ENCODE measurements around the gene CD4.
A peak's percentile ranks its signal among the peaks of the same experiment; 100 is the strongest.

Gene CD4

DNA sequence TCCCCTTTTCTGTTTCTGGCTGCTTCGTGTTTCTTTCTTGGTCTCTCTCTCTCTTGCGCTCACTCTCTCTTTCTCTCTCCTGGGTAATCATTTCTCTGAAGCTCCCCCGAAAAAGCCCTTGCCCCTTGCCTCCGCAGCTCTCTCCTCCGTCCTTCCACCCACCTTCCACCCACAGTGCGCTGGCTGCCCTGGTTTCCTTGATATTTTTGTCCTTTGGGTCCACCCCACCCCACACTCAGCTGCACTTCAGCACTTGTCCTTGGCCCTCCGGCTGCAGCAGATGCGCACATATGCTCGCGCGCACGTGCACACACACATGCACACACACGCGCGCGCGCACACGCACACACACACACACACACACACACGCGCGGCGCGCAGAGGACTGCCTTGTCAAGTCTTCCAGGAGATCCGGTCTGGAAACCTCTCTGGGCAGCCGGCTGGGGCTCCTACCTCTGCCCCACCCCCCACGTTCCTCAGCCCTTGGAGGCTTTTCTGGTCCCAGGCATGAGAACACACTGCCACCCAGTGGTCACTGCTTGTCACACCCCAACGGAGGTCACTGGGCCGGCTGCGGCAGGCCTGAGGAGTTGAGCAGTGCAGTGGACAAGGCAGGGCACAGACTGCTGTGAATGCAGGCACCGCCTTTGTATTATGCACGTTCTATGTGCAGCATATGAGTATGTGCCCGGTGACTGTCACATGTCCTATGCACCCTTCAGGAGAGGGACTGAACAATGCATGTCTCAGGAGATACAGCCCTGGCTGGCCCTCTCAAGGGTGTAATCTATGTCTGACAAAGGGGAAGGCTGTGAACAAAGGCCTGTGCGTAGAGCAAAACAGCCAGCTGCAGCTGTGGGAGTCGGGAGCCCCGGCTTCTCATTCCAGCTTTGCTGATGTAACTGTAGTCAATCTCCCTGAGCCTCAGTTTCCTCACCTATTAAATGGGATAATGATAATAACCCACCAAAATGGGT is 10.5 kb upstream of the CD4 start:
- DNase-seq = peak; percentile 88

DNA sequence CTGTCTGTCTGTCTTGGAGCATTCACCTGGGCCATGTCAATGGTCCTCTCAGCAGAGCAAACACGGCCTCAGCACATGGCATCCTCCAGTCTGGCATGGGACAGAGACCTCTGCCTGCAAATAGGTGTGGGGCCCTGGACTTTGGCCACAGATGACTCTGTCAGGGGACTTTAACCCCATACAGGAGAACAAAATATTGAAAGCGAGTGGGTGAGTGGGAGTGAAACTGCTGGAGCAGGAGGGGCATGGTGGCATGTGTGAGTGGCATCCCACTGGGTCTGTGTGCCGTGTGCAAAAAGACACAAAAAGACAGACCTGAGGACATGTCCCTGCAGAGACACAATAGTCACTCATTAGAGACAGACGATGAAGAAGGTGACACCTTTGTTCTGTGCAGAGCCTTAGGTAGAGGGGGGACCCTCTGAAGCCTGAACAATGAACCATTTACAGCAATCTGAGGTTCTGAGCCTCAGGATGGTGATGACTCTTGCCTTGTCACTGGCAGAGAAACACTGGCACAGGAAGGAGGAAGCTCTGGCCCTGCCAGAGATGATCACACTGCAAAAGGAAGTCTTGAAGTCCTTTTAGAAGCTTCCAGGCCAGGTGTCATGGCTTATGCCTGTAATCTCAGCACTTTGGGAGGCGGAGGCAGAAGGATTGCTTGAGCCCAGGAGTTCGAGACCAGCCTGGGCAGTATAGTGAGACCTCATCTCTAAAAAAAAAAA is 9.5 kb upstream of the CD4 start:
- DNase-seq = no peak

DNA sequence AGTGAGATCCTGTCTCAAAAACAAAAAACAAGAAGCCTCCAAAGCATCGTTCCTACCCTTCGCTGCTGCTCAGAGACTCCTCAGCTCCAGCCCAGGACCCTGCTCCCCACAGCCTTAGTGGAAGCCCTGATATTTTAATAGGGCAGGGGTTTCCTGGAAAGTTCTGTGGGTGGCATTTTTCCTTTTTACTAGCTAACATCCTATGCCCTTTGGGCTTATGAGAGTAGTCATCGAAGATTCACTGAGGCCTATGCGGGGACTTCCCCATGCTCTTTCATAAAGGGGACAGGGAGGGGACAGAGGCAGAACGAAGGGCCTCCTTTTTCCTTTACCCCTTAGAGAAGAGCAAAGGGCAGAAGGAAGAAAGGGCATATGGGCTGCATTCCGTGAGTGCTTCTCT is 8.8 kb upstream of the CD4 start:
- no peak for DNase-seq

DNA sequence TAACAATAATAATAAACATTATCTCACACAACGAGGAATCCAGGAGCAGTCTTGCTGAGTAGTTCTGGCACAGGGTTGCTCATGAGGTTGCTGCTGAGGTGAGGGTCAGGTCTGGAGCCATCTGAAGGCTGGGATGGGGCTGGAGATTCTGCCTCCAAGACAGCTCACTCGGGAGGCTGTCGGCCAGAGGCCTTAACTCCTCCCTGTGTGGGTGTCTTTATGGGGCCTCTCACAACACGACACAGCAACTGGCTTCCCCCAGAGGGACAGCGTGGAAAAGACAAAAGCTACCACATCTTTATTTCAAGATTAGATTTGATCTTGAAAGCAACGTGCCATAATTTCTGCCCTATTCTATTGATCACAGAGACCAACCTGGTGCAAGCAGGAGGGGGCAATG is 7.2 kb upstream of the CD4 start:
- DNase-seq = no peak

DNA sequence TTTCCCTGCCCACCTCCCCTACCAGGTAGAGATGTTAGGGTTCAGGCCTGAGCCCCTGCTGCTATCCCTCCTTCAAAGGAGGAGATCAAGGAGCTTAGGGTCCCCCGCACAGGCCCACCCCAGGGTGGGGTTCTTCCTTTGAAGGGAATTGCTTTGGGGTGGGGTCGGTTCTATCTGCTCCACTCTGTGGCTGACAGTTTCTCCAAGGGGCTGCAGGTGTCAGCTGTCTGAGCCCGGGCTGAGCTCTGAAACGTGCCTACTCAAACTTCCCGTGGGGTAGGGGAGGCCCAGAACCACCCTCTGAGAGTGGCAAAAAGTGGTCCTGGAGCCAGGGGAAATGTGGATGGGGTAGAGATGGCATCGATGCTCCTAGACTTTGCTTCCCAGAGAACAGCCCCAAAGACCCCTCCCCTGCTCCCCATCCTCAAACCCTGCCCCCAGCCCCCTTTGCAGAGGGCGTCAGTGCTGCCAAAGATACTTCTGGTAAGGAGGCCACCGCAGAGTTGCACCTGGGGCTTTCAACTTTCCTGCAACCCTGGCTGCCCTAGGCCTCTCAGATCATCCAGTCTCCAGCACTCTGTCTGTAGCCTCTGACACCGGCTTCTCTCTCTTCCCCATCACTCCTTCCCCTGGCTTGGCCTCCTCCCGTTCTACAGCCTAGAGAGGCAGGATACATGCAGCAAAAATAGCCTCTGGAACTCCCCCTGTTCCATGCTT is 6.3 kb upstream of the CD4 start:
- DNase-seq = no peak

DNA sequence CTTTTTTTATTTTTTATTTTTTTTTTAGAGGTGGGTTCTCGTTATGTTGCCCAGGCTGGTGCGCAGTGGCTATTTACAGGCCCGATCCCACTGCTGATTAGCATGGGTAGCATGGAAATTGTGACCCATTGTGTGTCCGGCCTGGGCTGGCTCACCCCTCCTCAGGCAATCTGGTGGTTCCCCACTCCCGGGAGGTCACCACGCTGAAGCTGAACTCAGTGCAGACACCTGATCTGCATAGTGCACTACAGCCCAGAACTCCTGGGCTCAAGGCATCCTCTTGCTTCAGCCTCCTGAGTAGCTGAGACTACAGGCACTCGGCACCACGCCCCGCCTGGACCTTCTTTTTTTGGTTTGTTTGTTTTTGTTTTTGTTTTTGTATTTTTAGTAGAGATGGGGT is 5.5 kb upstream of the CD4 start:
- DNase-seq = no peak

DNA sequence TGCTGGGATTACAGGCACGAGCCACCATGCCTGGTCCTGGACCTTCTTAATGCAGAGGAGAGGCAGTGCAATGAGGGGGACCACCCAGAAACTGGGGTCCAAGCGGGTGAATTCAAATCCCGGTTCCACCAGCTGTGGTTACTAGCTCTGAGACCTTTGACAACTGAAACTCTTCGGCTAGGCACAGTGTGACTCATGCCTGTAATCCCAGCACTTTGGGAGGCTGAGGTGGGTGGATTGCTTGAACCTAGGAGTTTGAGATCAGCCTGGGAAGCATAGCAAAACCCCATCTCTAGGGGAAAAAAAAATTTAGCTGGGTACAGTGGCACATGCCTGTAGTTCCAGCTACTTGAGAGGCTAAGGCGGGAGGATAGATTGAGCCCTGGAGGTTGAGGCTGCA is 5.0 kb upstream of the CD4 start:
- DNase-seq = no peak

DNA sequence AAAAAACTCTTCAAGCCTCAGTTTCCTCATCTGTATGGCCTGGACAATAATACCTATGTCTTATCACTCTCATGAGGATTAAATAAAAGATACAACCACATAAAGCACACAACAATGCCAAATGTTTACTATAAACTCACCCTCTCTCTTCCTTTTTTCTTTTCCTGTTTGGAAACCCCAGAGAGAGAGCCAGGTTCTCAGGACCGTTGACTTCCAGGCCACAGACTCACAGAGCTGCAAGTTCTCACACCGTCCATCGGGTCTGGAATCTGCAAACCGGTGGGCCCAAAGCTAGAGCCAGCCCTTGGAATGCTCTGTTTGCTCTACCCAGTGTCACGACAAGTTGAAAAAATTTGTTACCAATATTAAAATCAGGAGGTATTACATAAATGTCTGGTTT is 4.6 kb upstream of the CD4 start:
- DNase-seq = no peak

DNA sequence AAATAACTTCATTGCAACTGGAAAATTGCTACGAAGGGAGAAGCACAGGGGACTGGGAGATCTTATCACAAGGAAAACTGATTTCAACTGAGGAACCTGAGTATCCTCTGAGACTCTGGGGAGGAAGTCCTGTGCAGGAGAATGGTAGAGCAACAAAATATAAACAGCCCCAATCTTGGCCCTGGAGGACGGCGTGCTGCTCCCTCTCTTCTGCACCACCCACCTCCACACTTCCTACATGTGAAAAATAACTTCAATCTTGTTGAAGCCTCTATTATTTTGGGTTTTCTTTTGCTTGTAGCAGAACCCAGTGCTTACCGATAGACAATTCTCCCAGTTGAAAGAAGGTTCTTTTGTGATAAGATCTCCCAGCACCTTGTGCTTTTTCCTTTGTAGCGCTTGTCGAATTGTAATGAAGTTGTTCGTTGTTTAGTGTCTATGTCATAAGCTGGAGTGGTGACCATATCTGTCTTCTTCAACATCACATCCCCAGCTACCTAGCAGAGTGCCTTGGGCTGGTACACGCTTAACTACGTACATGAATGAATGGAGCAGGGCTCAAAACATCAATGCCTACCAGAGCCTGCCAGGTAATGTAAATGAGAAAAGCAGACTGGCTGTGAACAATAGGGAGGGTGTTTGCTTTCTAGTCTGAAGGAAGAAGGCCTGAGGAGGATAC is 2.8 kb upstream of the CD4 start:
- DNase-seq = no peak

DNA sequence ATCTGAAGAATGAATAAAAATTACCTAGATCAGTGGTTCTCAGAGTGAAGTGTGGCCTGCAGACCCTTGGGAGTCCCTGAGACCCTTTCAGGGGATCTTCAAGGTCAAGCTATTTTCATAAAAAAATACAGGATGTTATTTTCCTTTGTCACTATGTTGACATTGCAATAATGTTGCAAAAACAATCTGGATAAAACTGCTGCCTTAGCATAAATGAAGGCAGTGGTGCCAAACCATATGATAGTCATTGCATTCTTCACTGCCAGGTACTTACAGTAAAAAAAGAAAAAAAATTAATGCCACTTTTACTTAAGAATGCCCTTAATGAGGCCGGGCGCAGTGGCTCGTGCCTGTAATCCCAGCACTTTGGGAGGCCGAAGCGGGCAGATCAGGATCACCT is 2.0 kb upstream of the CD4 start:
- DNase-seq = no peak

DNA sequence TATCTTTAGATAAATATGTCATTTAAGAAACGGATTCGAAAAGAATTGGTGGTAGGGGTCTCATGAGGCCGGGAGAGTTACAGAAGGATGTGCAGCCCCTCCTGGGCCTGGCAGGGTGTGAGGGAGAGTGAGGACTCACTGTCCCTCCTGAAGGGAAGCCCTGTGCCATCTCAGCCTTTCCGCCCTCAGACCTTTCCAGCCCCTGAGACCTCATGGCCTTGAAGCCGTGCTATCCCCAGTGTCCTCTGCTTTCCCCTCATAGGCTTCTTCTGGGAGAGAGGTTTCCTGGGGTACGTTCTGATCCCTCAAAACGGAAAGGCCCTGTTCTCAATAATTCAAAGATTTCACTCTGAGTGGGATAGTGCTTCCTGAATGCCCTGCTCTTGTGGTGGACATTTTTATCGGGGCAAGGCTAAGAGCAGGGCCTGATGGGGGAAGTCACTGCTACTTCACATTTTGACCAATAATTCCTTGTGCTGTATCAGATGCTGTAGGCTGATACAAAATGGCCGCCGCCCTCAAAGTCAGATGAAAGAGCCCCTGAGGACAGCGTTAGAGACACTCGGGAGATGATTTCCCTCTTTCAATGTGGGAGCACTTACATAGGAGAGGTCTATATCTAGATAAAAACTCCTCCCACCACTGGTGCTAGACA is 1.3 kb downstream of the CD4 start:
- DNase-seq = peak; percentile 38

DNA sequence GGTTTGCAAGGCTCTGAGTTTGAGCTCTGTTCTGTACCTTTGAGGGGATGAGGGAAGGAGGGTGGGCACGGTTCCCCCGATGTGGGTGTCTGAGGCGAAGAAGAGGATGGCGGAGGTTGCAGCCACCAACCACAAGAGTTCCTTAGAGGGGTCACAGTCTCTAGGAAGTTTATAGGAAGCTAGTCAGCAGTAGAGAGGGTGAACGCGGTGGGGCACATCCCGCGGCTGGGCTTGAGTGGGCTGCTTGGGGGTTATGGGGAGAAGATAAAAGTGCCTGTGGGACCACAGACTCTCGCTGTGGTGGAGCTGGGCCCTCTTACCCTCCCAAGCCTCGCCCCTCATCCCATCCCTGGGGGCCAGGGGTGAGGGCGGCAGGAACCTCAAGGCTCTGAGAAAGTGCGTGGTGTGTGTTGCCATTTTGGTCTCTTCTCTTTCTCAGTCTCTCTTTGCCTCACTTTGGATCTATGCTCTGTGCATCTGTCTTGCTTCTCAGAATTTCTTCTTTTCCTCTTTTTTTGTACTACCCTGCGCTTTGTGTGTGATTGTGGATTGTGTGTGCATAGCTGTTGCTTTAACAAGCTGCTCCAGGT is 2.7 kb downstream of the CD4 start:
- DNase-seq = no peak

DNA sequence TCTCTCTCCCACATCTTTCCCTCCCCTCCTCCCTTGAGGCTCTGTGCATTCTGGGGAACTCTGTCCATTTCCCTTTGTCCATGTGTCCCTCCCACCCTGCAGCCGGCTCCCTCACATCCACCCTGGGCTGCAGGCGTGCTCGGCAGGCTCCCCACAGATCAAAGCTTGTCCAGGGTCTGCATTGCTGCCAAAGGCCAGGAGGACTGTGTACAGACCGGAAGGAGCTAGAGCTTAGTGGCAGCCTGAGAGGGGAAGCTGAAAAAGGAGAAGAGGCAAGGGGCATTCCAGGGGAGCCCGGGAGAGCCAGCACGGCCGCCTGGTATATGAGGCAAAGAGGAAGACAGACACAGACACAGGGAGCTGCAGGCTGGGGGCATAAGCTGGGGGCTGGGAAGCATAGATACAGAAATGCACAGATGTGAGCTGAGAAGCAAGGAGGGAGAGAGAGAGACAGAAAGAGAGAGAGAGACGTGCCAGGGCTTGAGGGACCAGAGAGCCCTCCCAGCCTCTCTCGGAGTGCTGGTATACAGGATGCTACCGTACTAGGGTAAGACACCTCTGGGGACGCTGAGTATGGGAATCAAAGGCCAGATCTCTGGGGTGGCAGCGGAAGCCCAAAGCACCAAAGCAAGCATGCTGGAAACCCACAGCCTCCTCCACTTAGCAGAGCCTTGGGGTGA is 3.3 kb downstream of the CD4 start:
- DNase-seq = no peak

DNA sequence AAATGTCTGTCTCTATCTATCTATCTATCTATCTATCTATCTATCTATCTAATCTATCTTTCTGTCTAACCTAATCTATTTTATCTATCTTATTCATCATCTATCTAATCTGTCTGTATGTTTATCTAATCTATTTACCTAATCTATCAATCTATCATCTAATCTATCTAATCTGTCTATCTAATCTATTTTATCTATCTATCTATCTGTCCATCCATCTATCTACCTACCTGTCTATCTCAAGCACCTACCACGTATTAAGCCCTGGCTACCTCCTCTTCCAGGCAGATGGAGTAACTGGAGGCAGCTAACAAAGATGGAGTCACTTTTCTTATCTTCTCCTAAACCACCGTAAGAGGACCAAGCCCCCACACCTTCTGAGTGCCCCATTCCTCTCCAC is 5.8 kb downstream of the CD4 start:
- DNase-seq = no peak

DNA sequence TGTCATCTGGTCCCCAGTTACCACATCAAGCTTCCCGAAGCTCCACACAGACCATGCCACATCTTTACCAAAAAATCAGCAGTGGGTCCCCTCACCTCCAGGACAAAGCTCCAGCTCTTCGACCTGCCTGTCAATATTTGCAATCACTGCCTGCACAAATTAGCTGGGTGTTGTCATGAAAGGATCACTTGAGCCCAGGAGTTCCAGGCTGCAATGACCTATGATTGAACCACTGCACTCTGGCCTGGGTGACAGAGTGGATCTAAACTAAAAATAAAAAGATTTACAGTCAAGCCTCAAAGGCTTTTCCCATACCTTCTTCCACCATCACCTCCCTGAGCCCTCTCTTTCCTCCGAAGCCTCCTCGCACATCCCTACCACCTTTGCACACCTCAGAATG is 7.2 kb downstream of the CD4 start:
- DNase-seq = no peak

DNA sequence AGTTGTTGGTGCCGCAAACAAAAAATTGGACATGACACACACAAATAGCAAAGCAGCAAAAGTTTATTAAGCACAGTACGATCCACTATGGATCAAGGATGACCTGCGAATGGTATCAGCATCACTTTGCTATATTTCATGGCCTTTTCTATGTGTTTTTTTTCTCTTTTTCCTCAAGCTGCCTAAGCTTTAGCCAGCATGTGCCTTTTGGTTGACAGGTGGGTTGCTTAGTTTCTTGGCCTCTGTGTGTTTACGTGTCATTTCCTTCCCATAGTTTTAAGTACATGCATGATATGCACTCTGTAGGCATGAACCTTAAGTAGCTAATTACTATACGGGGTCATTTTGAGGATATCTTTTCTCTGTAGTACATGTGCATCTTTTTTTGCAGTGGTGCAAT is 9.8 kb downstream of the CD4 start:
- no peak for DNase-seq

DNA sequence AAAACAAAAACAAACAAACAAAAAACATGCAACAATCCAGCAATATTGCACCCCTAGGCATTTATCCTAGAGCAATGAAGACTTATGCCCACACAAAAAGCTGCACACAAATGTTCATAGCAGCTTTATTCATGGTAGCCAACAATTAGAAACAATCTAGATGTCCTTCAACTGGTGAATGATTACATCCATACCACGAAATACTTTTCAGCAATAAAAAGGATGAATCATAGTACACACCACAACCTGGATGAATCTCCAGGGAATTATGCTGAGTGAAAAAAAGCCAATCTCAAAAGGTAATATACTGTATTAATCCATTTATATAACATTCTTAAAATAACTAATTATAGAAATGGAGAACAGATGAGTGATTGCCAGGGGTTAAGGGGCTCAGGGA is 17.8 kb downstream of the CD4 start:
- no peak for DNase-seq

DNA sequence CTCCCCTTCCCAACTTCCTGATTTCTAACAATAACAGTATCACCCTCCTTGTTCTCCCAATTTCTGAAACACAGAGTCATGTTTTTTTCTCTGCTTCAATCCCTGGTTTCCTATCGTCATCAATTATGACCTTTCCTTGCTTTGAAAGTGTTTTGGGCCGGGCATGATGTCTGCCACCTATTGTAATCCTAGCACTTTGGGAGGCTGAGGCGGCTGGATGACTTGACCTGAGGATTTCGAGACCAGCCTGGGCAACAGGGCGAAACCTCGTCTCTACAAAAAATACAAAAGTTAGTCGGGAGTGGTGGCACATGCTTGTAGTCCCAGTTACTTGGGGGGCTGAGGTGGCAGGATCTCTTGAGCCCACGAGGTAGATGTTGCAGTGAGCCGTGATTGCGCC is 19.7 kb downstream of the CD4 start:
- no peak for DNase-seq

DNA sequence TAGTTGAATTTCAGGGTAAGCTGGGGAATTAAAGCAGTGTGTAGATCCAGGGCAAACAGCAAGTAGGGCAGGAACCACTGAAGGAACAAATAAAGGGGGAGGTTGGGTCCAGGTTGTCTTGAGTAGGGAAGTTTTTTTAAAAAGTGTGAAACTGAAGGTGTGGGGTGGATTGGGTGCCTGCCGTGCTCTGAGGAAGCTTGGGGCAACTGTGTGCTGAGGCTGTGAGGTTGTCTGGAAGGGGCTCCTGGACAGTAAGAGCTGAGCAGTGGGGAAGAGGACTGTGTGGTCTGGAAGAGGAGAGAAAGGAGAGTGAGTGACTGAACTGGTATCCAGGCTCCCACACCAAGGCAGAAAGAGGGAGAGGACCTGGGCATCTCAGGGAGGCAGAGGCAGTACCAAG is 21.4 kb downstream of the CD4 start:
- no peak for DNase-seq

DNA sequence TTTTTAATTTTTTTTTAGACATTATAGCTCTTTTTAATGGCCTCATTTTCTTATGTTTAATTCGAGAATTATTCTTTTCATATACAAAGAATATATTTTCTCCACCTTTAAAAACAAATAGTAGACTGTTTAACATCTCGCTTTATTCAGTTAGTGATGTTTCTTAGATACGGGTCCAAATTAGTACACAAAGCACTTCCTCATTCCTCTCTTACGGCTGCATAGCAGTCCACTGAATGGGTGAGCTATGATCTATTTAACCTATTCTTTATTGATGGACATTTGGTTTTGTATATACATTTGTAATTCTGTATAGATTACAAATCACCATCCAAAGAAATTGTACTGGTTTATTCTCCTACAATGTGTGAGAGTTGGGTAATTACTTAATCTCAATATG is 24.0 kb downstream of the CD4 start:
- DNase-seq = no peak

DNA sequence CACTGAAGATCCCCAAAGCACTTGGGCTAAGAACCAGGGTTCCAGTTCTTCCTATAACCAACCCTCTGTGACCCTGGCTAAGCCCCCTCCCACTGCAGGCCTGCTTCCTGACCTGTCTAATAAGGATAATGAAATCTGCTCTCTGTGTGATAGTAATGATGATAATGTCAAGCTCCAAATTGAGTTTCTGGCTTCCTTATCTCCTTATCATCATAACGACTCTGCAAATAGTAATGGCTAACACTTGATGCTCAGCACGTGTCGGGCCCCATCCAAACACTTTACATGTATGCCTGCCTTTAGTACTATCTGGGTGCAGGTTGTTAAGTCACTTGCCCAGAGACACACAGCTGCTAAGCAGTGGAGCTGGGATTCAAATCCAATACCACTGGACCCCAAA is 27.3 kb downstream of the CD4 start:
- DNase-seq = no peak

DNA sequence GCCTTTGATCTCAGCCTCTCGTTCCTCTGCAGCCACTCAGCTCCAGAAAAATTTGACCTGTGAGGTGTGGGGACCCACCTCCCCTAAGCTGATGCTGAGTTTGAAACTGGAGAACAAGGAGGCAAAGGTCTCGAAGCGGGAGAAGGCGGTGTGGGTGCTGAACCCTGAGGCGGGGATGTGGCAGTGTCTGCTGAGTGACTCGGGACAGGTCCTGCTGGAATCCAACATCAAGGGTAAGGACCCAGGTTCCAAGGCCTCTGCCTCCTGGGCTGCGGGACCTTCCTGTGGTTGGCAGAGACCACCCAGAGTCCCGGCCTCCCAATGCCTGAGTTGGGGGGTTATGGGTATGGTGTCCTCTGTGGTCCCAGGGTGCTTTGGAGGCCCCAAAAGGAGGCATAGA is 27.8 kb downstream of the CD4 start:
- no peak for DNase-seq

Data from T-helper 9 cell (primary cell).